WTC11 (cell line): Measurements from ENCODE around the gene AADAT.

Experiments used
- CBFB ChIP-seq: sonication (generic); formaldehyde crosslinking; IDR thresholded peaks from 2 replicates; pipeline ENCODE4 v1.8.1; 2022; ENCODE audit warnings: mild to moderate bottlenecking, low read depth, missing genetic modification reagents
- CREB1 ChIP-seq: sonication (generic); formaldehyde crosslinking; IDR thresholded peaks from 2 replicates; pipeline ENCODE4 v1.8.0; 2023; ENCODE audit warnings: mild to moderate bottlenecking, missing genetic modification reagents
- CTCF ChIP-seq: fragments of 200-600 bp; IDR thresholded peaks from 2 replicates; pipeline ENCODE4 v1.8.0; 2022; ENCODE audit warnings: antibody characterized with exemption
- ELF4 ChIP-seq: sonication (generic); formaldehyde crosslinking; IDR thresholded peaks from 2 replicates; pipeline ENCODE4 v1.8.1; 2022; ENCODE audit warnings: low read depth, mild to moderate bottlenecking, moderate library complexity, missing genetic modification reagents
- ESRRA ChIP-seq: sonication (generic); formaldehyde crosslinking; IDR thresholded peaks from 2 replicates; pipeline ENCODE4 v1.8.1; 2022; ENCODE audit warnings: mild to moderate bottlenecking, missing genetic modification reagents, borderline replicate concordance
- GABPB1 ChIP-seq: sonication (generic); formaldehyde crosslinking; IDR thresholded peaks from 2 replicates; pipeline ENCODE4 v1.8.1; 2023; ENCODE audit warnings: mild to moderate bottlenecking, missing genetic modification reagents
- IRF2 ChIP-seq: sonication (generic); formaldehyde crosslinking; IDR thresholded peaks from 2 replicates; pipeline ENCODE4 v1.8.0; 2022; ENCODE audit warnings: low read depth, missing genetic modification reagents, borderline replicate concordance
- KAT7 ChIP-seq: sonication (generic); formaldehyde crosslinking; IDR thresholded peaks from 2 replicates; pipeline ENCODE4 v1.8.1; 2023; ENCODE audit warnings: missing genetic modification reagents, mild to moderate bottlenecking, borderline replicate concordance
- TEAD4 ChIP-seq: sonication (generic); formaldehyde crosslinking; IDR thresholded peaks from 2 replicates; pipeline ENCODE4 v1.8.0; 2022; ENCODE audit warnings: mild to moderate bottlenecking, missing genetic modification reagents
- TP53 ChIP-seq: sonication (generic); formaldehyde crosslinking; IDR thresholded peaks from 2 replicates; pipeline ENCODE4 v1.8.1; 2023; ENCODE audit warnings: mild to moderate bottlenecking, missing genetic modification reagents
- ZNF416 ChIP-seq: fragments of 250-450 bp; sonication (Bioruptor Pico); IDR thresholded peaks from 2 replicates; pipeline ENCODE4 v1.9.0; 2021; ENCODE audit warnings: mild to moderate bottlenecking, inconsistent platforms
- TF ChIP-seq, protein P1 (sequence below): sonication (generic); formaldehyde crosslinking; IDR thresholded peaks from 2 replicates; pipeline ENCODE4 v1.8.0; 2023; ENCODE audit warnings: missing genetic modification reagents, mild to moderate bottlenecking, borderline replicate concordance
- TF ChIP-seq, protein P2 (sequence below): sonication (generic); formaldehyde crosslinking; conservative IDR thresholded peaks from 2 replicates; pipeline ENCODE4 v1.8.1; 2022; ENCODE audit warnings: mild to moderate bottlenecking, missing genetic modification reagents
- TF ChIP-seq, protein P3 (sequence below): sonication (generic); formaldehyde crosslinking; IDR thresholded peaks from 2 replicates; pipeline ENCODE4 v1.8.0; 2022; ENCODE audit warnings: mild to moderate bottlenecking, missing genetic modification reagents

GRCh38 chr4:170037481-170037880 lies 52.3 kb downstream of the AADAT start:
- TF ChIP-seq CBFB (CRISPR knock-in tag): no peak
- no peak for TF ChIP-seq CTCF
- no peak for TF ChIP-seq TEAD4
- TF ChIP-seq, protein P1, sequence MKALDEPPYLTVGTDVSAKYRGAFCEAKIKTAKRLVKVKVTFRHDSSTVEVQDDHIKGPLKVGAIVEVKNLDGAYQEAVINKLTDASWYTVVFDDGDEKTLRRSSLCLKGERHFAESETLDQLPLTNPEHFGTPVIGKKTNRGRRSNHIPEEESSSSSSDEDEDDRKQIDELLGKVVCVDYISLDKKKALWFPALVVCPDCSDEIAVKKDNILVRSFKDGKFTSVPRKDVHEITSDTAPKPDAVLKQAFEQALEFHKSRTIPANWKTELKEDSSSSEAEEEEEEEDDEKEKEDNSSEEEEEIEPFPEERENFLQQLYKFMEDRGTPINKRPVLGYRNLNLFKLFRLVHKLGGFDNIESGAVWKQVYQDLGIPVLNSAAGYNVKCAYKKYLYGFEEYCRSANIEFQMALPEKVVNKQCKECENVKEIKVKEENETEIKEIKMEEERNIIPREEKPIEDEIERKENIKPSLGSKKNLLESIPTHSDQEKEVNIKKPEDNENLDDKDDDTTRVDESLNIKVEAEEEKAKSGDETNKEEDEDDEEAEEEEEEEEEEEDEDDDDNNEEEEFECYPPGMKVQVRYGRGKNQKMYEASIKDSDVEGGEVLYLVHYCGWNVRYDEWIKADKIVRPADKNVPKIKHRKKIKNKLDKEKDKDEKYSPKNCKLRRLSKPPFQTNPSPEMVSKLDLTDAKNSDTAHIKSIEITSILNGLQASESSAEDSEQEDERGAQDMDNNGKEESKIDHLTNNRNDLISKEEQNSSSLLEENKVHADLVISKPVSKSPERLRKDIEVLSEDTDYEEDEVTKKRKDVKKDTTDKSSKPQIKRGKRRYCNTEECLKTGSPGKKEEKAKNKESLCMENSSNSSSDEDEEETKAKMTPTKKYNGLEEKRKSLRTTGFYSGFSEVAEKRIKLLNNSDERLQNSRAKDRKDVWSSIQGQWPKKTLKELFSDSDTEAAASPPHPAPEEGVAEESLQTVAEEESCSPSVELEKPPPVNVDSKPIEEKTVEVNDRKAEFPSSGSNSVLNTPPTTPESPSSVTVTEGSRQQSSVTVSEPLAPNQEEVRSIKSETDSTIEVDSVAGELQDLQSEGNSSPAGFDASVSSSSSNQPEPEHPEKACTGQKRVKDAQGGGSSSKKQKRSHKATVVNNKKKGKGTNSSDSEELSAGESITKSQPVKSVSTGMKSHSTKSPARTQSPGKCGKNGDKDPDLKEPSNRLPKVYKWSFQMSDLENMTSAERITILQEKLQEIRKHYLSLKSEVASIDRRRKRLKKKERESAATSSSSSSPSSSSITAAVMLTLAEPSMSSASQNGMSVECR (CRISPR knock-in tag): no peak
- no peak for TF ChIP-seq GABPB1 (CRISPR knock-in tag)
- no peak for TF ChIP-seq TP53 (CRISPR knock-in tag)
- TF ChIP-seq, protein P2, sequence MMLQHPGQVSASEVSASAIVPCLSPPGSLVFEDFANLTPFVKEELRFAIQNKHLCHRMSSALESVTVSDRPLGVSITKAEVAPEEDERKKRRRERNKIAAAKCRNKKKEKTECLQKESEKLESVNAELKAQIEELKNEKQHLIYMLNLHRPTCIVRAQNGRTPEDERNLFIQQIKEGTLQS (CRISPR knock-in tag): no peak
- no peak for TF ChIP-seq ZNF416 (CRISPR knock-in tag)
- TF ChIP-seq, protein P3, sequence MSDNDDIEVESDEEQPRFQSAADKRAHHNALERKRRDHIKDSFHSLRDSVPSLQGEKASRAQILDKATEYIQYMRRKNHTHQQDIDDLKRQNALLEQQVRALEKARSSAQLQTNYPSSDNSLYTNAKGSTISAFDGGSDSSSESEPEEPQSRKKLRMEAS (CRISPR knock-in tag): no peak
- no peak for TF ChIP-seq KAT7 (CRISPR knock-in tag)
- no peak for TF ChIP-seq ELF4
- TF ChIP-seq ESRRA (CRISPR knock-in tag): no peak
- no peak for TF ChIP-seq CREB1 (CRISPR knock-in tag)
- TF ChIP-seq IRF2 (CRISPR knock-in tag): no peak
